CD14-positive monocyte (primary cell): ENCODE data around the gene ADAM22. TPM values are rescaled to one million over a fixed set of nuclear protein-coding genes. Genes with fewer than 3 reads are reported as not detected.

ENCODE experiments used
- DNase-seq, 3 donors: peaks; one replicate each; pipeline ENCODE4 v3.0.0-alpha.2; 2011 to 2022
- H2AFZ ChIP-seq: 2 replicates; pipeline ENCODE4 v1.6.0; 2012; ENCODE audit warnings: mild to moderate bottlenecking, low read depth, low read length, inconsistent platforms; ENCODE audit not compliant: insufficient read depth, poor library complexity, severe bottlenecking
- H3K27ac ChIP-seq, 2 donors: 1 replicate in 1 of 2; 2 replicates in 1 of 2; pipeline ENCODE4 v1.5.1; 2012 to 2013; ENCODE audit warnings: low read length in 2 of 2, control low read depth in 1 of 2, inconsistent platforms in 1 of 2, low read depth in 1 of 2, mild to moderate bottlenecking in 1 of 2
- H3K27me3 ChIP-seq, 2 donors: one replicate each; pipeline versions ENCODE4 v1.6.0 to v1.6.1; 2011 to 2013; ENCODE audit warnings: low read length in 2 of 2; ENCODE audit not compliant: control insufficient read depth in 2 of 2, insufficient read depth in 2 of 2
- H3K36me3 ChIP-seq, 2 donors: replicated peaks in 1 of 2; 1 replicate in 1 of 2; 2 replicates in 1 of 2; pipeline versions ENCODE4 v1.5.1 to v1.6.1; 2012 to 2013; ENCODE audit warnings: low read length in 2 of 2, control low read depth in 1 of 2, inconsistent platforms in 1 of 2, mild to moderate bottlenecking in 1 of 2; ENCODE audit not compliant: insufficient read depth in 2 of 2, control insufficient read depth in 1 of 2
- H3K4me1 ChIP-seq, 2 donors: 1 replicate in 1 of 2; 2 replicates in 1 of 2; pipeline versions ENCODE4 v1.5.1 to v1.6.1; 2012 to 2013; ENCODE audit warnings: low read length in 2 of 2, control low read depth in 1 of 2, inconsistent platforms in 1 of 2, mild to moderate bottlenecking in 1 of 2, moderate library complexity in 1 of 2; ENCODE audit not compliant: insufficient read depth in 2 of 2, control insufficient read depth in 1 of 2
- H3K4me2 ChIP-seq: replicated peaks from 2 replicates; pipeline ENCODE3; 2012; ENCODE audit warnings: low read length, moderate library complexity, mild to moderate bottlenecking; ENCODE audit not compliant: poor library complexity, severe bottlenecking; ENCODE audit errors: extremely low read depth
- H3K4me3 ChIP-seq, 3 experiments: fragments of 200-600 bp in 1 of 3; sonication (generic) in 1 of 3; replicated peaks in 1 of 3; 1 replicate in 2 of 3; 2 replicates in 1 of 3; pipeline ENCODE4 v1.5.1; 2011 to 2013; ENCODE audit warnings: low read length in 3 of 3, mild to moderate bottlenecking in 3 of 3, control low read depth in 2 of 3, low read depth in 2 of 3, inconsistent platforms in 1 of 3, moderate library complexity in 1 of 3
- H3K79me2 ChIP-seq: 2 replicates; pipeline ENCODE4 v1.6.0; 2012; ENCODE audit warnings: mild to moderate bottlenecking, control low read depth, inconsistent platforms, low read length, moderate library complexity; ENCODE audit not compliant: insufficient read depth
- H3K9ac ChIP-seq: 2 replicates; pipeline ENCODE4 v1.6.0; 2017; ENCODE audit warnings: low read length, mild to moderate bottlenecking; ENCODE audit not compliant: insufficient read depth, poor library complexity, severe bottlenecking
- H3K9me3 ChIP-seq, 2 donors: replicated peaks in 1 of 2; 1 replicate in 1 of 2; 2 replicates in 1 of 2; pipeline versions ENCODE4 v1.5.1 to v1.6.1; 2012 to 2013; ENCODE audit warnings: low read length in 2 of 2, control low read depth in 1 of 2; ENCODE audit not compliant: control insufficient read depth in 1 of 2, insufficient read depth in 1 of 2
- H4K20me1 ChIP-seq: 2 replicates; pipeline ENCODE4 v1.6.0; 2012; ENCODE audit warnings: mild to moderate bottlenecking, low read length, control low read depth, moderate library complexity; ENCODE audit not compliant: insufficient read depth
- H3K27ac Mint-ChIP-seq, 7 donors: one replicate each; pipeline ENCODE4 v1.8.0; 2020; ENCODE audit warnings: mild to moderate bottlenecking in 7 of 7, mixed read lengths in 7 of 7, moderate library complexity in 6 of 7, inconsistent platforms in 2 of 7
- H3K27me3 Mint-ChIP-seq, 3 donors: one replicate each; pipeline ENCODE4 v1.8.0; 2021 to 2022; ENCODE audit warnings: low read depth in 3 of 3, mild to moderate bottlenecking in 3 of 3, mixed read lengths in 3 of 3, moderate library complexity in 3 of 3, inconsistent platforms in 1 of 3
- H3K36me3 Mint-ChIP-seq, 2 donors: one replicate each; pipeline ENCODE4 v1.8.0; 2020; ENCODE audit warnings: mixed read lengths in 2 of 2, inconsistent platforms in 1 of 2, mild to moderate bottlenecking in 1 of 2
- H3K4me1 Mint-ChIP-seq: one replicate; pipeline ENCODE4 v1.8.0; 2020; ENCODE audit warnings: mild to moderate bottlenecking, mixed read lengths
- H3K4me3 Mint-ChIP-seq, 2 donors: one replicate each; pipeline ENCODE4 v1.8.0; 2020; ENCODE audit warnings: mild to moderate bottlenecking in 2 of 2, mixed read lengths in 2 of 2, moderate library complexity in 1 of 2
- H3K9me3 Mint-ChIP-seq, 7 donors: one replicate each; pipeline ENCODE4 v1.8.0; 2020 to 2022; ENCODE audit warnings: mixed read lengths in 7 of 7, mild to moderate bottlenecking in 6 of 7, moderate library complexity in 6 of 7, inconsistent platforms in 2 of 7
- CTCF ChIP-seq: fragments of 200-600 bp; IDR thresholded peaks from one replicate; pipeline ENCODE4 v1.8.0; 2022; ENCODE audit warnings: antibody characterized with exemption, mild to moderate bottlenecking
- WGBS: methylation state at CpG from one replicate; pipeline ENCODE4 v1.1.5; 2013; ENCODE audit warnings: missing lambda C conversion rate; ENCODE audit not compliant: insufficient coverage; 5-methylcytosine and 5-hydroxymethylcytosine counted together
- intact Hi-C, 2 donors: fragments of 100-400 bp; cut with micrococcal nuclease; formaldehyde crosslinking; loops; one replicate each; pipeline versions ENCODE4 v1.15.0 to v1.15.1; 2023
- polyA plus RNA-seq, 3 donors: library from polyadenylated mRNA; depleted of rRNA in 1 of 3; unstranded in 2 of 3; stranded (reverse) in 1 of 3; fragments of 300-500 nt in 2 of 3; fragments of >200 nt in 1 of 3; fragmentation: Illumina TruSeq in 2 of 3; gene quantifications; 1 replicate in 2 of 3; 2 replicates in 1 of 3; pipeline ENCODE4 v1.2.3, GENCODE V29; 2012 to 2021

The ADAM22 gene
- polyA plus RNA-seq, 3 donors, result 0.01 to 0.17 TPM; not detected in 1

- TF ChIP-seq CTCF, result no peak
- peaks cover 0 to 1% (median 0%) of the 10 kb centered on the region in 3 donors for H3K27me3 Mint-ChIP-seq
- DNase-seq, result peak; percentile 48 to 78 (median 66)
- H3K9me3 Mint-ChIP-seq, result no peaks in the 10 kb centered on the region
- peaks cover 20 to 21% of the 10 kb centered on the region in 2 donors for H3K36me3 Mint-ChIP-seq
- Histone ChIP-seq H3K9me3 (no peaks in the 10 kb centered on the region), H3K79me2 (peaks cover 42% of the 10 kb centered on the region), H3K4me2 (peak overlapping the region; percentile 93), H4K20me1 (peaks cover 15% of the 10 kb centered on the region), H3K4me3 (peak overlapping the region; percentile 59 to 91 (median 86)), H3K27ac (peak overlapping the region; percentile 76 to 94), H2AFZ (peak overlapping the region; percentile 83), H3K9ac (peak overlapping the region; percentile 82), H3K4me1 (peaks cover 26 to 37% of the 10 kb centered on the region in 2 donors), H3K36me3 (peaks cover 22 to 31% of the 10 kb centered on the region in 2 donors), H3K27me3 (no peaks in the 10 kb centered on the region)
- WGBS, result 0% methylated on average over 18 of the region's 27 CpGs
- peaks cover 39% of the 10 kb centered on the region for H3K4me1 Mint-ChIP-seq
- intact Hi-C loops, result no loop called here
- peak overlapping the region; percentile 92 to 98 for H3K4me3 Mint-ChIP-seq
- peak overlapping the region; percentile 77 to 97 (median 95) for H3K27ac Mint-ChIP-seq
These were observed 285.0 kb downstream of the ADAM22 start for GRCh38 chr7:88218836-88219605.

- peaks cover 0 to 1% (median 0%) of the 10 kb centered on the region in 3 donors for H3K27me3 Mint-ChIP-seq
- TF ChIP-seq CTCF, result peak; percentile 100
- H3K4me1 Mint-ChIP-seq, result peaks cover 43% of the 10 kb centered on the region
- peaks cover 15 to 24% of the 10 kb centered on the region in 2 donors for H3K36me3 ChIP-seq
- H3K27ac ChIP-seq, result peak within 1 kb of the TSS; percentile 76 to 94
- H3K4me3 ChIP-seq, result peak within 1 kb of the TSS; percentile 59 to 91 (median 86)
- H3K4me1 ChIP-seq, result peaks cover 34 to 47% of the 10 kb centered on the region in 2 donors
- peaks cover 11 to 13% of the 10 kb centered on the region in 2 donors for H3K36me3 Mint-ChIP-seq
- H3K4me2 ChIP-seq, result peak within 1 kb of the TSS; percentile 93
- WGBS, result under 1% methylated on average over 68 of the region's 75 CpGs
- H3K9me3 ChIP-seq, result no peaks in the 10 kb centered on the region
- H4K20me1 ChIP-seq, result peaks cover 13% of the 10 kb centered on the region
- H3K9me3 Mint-ChIP-seq, result no peaks in the 10 kb centered on the region
- DNase-seq, result peak; percentile 82 to 87 (median 85)
- H3K79me2 ChIP-seq, result peaks cover 42% of the 10 kb centered on the region
- H3K9ac ChIP-seq, result peak within 1 kb of the TSS; percentile 82
- intact Hi-C loops, result loop anchor here in 1 of 2 donors (10.0 kb wide), 1 partner anchor 55 kb away; no protein-coding TSS in a partner anchor
- H2AFZ ChIP-seq, result peak within 1 kb of the TSS; percentile 83
- peak within 1 kb of the TSS; percentile 97 to 100 (median 99) for H3K27ac Mint-ChIP-seq
- no peaks in the 10 kb centered on the region for H3K27me3 ChIP-seq
- peak within 1 kb of the TSS; percentile 92 to 98 for H3K4me3 Mint-ChIP-seq
These were observed 286.0 kb downstream of the ADAM22 start, which contains the start of gene SRI for GRCh38 chr7:88219781-88220747. TSS of gene SRI (minus strand) at chr7:88220038. CDS start at chr7:88220026, 12 bp downstream.
